T-helper 1 cell (primary cell): ENCODE results near the gene IP6K3.

Experiments used
- DNase-seq, 5 donors: peaks; one replicate each; pipeline ENCODE4 v3.0.0-alpha.2; 2012 to 2020

The IP6K3 gene

DNA sequence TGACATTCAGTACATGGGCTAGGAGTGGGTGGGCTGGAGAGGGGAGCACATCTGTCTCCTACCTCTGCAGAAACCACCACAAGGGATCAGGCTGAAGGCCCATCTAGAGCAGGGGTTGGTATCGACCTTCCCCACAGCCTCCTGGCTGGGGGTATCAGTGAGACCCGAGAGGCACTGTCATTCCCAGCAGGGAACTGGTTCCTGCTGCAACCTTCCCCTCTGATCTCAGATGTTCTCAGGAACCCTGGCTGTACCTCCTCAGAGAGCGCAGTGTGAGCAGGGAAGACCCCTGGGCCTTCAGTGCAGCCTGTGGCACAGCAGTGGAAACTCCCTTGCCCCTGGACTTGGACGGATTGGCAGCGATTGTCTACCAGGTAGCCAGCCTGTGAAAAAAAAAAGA is 7.8 kb downstream of the IP6K3 start:
- no peak for DNase-seq

GRCh38 chr6:33738153-33738552 is 8.6 kb downstream of the IP6K3 start:
- DNase-seq: no peak

DNA sequence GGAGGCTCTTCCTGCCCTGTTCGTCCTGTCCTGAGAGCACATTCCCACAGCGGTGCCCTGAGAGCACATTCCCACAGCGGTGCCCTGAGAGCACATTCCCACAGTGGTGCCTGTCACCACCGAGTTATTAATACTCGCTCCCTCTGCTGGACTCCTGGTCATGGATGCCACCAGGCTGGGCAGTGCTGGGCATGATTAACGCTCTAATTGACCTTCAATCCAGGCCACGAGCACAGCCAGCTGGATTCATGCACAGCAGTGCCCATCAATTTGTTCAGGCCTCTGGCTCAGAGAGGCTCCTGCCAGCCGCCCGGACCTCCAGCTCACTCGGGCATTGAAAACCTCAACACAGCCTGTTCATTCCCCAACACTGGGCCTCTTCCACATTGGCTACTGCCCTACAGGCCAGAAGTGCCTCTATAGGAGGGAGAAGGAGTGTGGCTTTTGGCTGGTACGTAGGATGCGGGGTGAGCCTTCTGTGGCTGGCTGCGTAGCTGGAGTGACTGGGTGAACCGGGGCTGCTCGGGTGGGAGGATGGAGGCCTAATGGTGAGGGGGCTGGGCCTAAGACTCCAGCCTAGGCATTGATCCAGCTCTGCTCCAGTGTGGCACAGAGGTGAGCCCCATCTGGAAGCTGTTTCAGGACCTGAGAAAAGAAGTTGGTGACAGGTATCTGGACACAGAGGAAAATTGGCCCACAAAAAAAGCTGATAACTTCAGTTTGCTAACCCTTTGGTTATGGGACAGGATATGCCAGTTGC is 9.3 kb downstream of the IP6K3 start:
- DNase-seq: no peak

GRCh38 chr6:33735216-33735615 is 11.5 kb downstream of the IP6K3 start:
- DNase-seq: no peak

DNA sequence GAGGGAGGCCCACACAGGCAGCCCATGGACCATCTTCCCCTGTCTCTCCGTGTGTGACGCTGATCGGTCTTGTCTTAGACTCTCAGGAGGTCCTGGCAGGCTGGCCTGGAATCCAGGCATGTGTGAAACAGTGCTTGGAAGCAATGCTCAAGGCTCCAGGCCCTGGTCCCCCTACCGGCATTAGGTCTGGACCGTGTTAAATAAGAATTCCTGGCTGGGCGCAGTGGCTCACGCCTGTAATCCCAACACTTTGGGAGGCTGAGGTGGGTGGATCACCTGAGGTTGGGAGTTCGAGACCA is 13.0 kb downstream of the IP6K3 start:
- no peak for DNase-seq

- DNase-seq: no peak
Observed at GRCh38 chr6:33732817-33733708, 13.6 kb downstream of the IP6K3 start.

DNA sequence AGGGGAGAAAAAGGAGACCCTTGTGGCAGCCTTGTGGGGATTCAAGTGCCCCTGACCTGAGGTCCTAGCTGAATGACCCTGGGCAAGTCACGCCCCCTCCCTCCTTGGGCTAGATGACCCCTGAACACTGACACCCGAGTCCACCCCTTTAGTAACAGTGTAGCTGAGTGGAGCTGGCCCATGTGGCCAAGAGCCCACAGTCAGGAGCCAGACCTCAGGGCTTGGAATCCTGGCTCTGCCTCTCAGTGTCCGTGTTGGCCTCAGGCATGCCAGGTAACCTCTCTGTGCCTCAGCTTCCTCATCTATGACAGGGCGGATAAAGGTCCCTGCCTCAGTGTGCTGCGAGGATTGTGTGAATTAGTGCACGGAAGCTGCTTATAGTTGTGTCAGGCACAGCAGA is 14.3 kb downstream of the IP6K3 start:
- no peak for DNase-seq

DNA sequence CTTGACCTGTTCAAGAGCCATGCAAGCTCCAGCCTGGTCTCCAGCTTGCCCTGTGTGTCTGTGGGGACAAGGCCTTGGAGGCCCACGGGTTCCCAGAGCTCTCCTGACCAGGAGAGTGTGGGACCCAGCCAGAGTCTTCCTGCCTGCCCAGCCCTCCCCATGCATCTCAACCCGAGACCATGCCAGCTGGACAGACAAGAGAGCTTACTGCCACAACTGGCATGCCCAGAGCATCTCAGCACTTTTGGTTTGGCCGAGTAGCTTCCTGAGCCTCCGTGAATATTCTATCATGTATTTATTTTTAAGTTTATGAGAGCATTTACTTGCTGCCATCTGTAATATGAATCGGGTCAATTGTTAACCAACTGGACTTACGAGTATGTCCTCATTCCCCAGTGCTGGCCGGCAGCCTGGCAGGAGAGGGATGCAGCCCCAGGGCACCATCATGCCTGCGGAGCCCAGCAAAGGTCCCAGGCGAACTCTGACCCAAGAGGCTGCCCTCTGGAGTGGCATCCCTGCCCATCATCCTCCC is 14.9 kb downstream of the IP6K3 start:
- DNase-seq: no peak

- DNase-seq: no peak
Observed at GRCh38 chr6:33731035-33731434, 15.7 kb downstream of the IP6K3 start.

DNA sequence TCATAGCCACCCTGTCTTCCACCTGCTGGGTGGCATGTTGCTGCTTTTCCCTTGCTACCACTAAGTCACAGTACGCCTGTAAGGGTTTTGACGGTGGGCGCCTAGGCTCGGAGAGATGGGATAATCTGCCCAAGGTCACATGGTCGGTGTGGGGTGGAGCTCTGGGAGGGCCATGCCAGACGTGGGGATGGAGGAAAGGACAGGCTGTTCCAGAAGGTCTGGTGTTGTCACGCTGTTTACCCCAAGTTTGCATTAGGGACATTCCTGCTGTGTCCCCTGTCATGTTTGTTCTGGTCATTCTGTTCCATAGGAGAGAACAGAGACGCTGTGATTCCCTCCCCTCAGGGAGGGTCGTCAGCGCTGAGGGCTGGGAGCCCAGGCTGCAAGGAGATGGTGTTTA is 16.1 kb downstream of the IP6K3 start:
- DNase-seq: no peak

- no peak for DNase-seq
Observed at GRCh38 chr6:33729059-33729458, 17.6 kb downstream of the IP6K3 start.

DNA sequence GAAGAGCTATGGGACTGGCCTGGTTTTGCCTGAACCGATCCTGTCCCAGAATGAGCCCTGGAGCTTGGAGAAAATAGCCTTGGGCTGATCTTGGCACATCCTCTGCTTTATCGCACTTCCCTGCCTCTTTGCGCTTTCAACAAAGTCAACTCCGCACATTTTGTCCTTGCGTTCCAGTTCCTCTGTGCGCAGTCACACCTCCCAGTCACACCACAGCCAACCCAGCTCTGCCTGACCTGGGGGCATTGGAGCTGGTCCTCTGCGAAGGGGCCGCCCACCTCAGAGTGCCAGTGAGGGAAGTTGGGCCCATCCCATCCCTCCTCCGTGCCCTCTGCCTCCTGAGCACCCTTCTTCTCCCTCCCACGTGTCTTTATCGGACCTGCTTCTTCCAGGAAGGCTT is 18.3 kb downstream of the IP6K3 start:
- DNase-seq: no peak

DNA sequence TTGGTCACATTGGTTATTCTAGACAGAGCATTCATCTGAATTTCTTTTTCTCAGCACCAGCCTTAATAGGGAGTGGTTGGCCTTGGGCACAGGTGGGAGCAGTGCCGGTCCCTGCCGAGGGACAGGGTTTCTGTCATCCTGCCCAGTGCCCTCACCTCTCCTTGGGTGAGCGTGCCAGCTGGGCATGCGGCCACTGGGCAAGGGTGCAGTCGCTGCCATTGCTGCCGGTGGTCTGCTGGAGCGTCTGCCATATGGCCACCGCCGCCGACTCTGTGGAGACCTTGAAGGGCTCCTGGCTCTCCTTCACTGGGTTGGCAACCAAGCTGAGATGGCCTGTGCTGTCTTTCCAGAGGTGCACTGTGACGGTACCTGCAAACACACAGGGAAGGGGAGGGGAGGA is 18.8 kb downstream of the IP6K3 start:
- no peak for DNase-seq

GRCh38 chr6:33727126-33727525 is 19.6 kb downstream of the IP6K3 start:
- no peak for DNase-seq

GRCh38 chr6:33726696-33727095 is 20.0 kb downstream of the IP6K3 start:
- no peak for DNase-seq

- DNase-seq: no peak
Observed at GRCh38 chr6:33725891-33726673, 20.6 kb downstream of the IP6K3 start.

GRCh38 chr6:33725222-33725621 is 21.5 kb downstream of the IP6K3 start:
- no peak for DNase-seq

- no peak for DNase-seq
Observed at GRCh38 chr6:33724102-33725023, 22.3 kb downstream of the IP6K3 start.

- no peak for DNase-seq
Observed at GRCh38 chr6:33723371-33724085, 23.2 kb downstream of the IP6K3 start.

GRCh38 chr6:33722103-33722623 is 24.5 kb downstream of the IP6K3 start:
- DNase-seq: no peak

DNA sequence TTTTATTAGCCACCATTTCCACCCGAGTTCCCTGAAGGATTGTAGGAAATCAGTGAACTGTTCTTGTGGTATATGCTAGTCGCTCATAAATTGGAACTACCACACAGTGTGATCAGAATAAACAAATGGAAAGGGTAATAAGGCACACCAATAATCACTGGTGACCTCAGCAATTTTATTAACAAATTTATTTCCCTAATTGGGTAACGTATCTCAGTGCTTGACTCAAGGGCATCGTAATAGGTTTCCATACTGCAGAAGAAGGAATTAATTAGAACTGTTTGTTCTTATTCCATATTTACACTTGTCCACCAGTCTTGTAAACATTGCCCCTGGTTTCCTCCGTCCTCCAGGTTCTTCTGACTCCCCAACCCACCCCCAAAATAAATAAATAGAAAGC is 25.2 kb downstream of the IP6K3 start:
- no peak for DNase-seq
